HepG2 (cell line): ENCODE results near the gene CEBPB. TPM values are rescaled to one million over a fixed set of nuclear protein-coding genes. Genes with fewer than 3 reads are reported as not detected.

ENCODE experiments used
- BATF2 ChIP-seq: sonication (generic); formaldehyde crosslinking; IDR thresholded peaks from 2 replicates; pipeline ENCODE4 v1.8.0; 2022; ENCODE audit warnings: mild to moderate bottlenecking, missing genetic modification reagents, moderate library complexity
- DNMT3B ChIP-seq: conservative IDR thresholded peaks from 2 replicates; pipeline ENCODE4 v1.6.1; 2016; ENCODE audit warnings: missing biosample characterization, control low read depth
- EED ChIP-seq: sonication (generic); formaldehyde crosslinking; IDR thresholded peaks from 2 replicates; pipeline ENCODE4 v1.5.0; 2020; ENCODE audit warnings: mild to moderate bottlenecking, missing genetic modification reagents
- NFATC3 ChIP-seq: sonication (generic); formaldehyde crosslinking; IDR thresholded peaks from 2 replicates; pipeline ENCODE4 v1.5.1; 2020; ENCODE audit warnings: mild to moderate bottlenecking, missing genetic modification reagents
- PLSCR1 ChIP-seq: sonication (generic); formaldehyde crosslinking; IDR thresholded peaks from 2 replicates; pipeline ENCODE4 v1.5.0; 2020; ENCODE audit warnings: missing genetic modification reagents, mild to moderate bottlenecking, borderline replicate concordance
- POLR2G ChIP-seq: fragments of 200-400 bp; formaldehyde crosslinking; IDR thresholded peaks from 2 replicates; pipeline ENCODE4 v1.6.1; 2018; ENCODE audit warnings: mild to moderate bottlenecking, low read depth, low read length, moderate library complexity
- PPARG ChIP-seq: conservative IDR thresholded peaks from 2 replicates; pipeline ENCODE4 v1.6.1; 2016; ENCODE audit warnings: missing biosample characterization, missing genetic modification reagents
- PTBP1 ChIP-seq: fragments of 200-400 bp; formaldehyde crosslinking; IDR thresholded peaks from 2 replicates; pipeline ENCODE4 v1.6.1; 2018; ENCODE audit warnings: low read length, low read depth; ENCODE audit not compliant: poor library complexity, severe bottlenecking
- RBM22 ChIP-seq: fragments of 200-400 bp; formaldehyde crosslinking; optimal IDR thresholded peaks from 2 replicates; pipeline ENCODE3; 2017; ENCODE audit warnings: mild to moderate bottlenecking, low read length, moderate library complexity
- RNF2 ChIP-seq: fragments of 450-650 bp; conservative IDR thresholded peaks from 2 replicates; pipeline ENCODE4 v1.6.1; 2016; ENCODE audit warnings: low read depth
- SAP130 ChIP-seq: IDR thresholded peaks from 2 replicates; pipeline ENCODE4 v1.6.1; 2016; ENCODE audit warnings: low read depth
- SNAI1 ChIP-seq: sonication (generic); formaldehyde crosslinking; IDR thresholded peaks from 2 replicates; pipeline ENCODE4 v1.5.0; 2020; ENCODE audit warnings: mild to moderate bottlenecking, missing genetic modification reagents, borderline replicate concordance
- TBX2 ChIP-seq: sonication (generic); formaldehyde crosslinking; IDR thresholded peaks from 2 replicates; pipeline ENCODE4 v1.5.0; 2020; ENCODE audit warnings: missing genetic modification reagents, mild to moderate bottlenecking, borderline replicate concordance
- TFDP1 ChIP-seq: IDR thresholded peaks from 2 replicates; pipeline ENCODE4 v1.6.1; 2016; ENCODE audit warnings: missing compliant biosample characterization, missing genetic modification reagents, borderline replicate concordance
- ZBTB14 ChIP-seq: sonication (generic); formaldehyde crosslinking; IDR thresholded peaks from 2 replicates; pipeline ENCODE4 v1.4.0; 2020; ENCODE audit warnings: missing genetic modification reagents
- ZBTB25 ChIP-seq: IDR thresholded peaks from 2 replicates; pipeline ENCODE4 v1.6.1; 2018; ENCODE audit warnings: missing genetic modification reagents
- ZFYVE20 ChIP-seq: sonication (generic); formaldehyde crosslinking; IDR thresholded peaks from 2 replicates; pipeline ENCODE4 v1.8.0; 2023; ENCODE audit warnings: low read depth, mild to moderate bottlenecking, moderate library complexity, missing genetic modification reagents, borderline replicate concordance
- ZMAT3 ChIP-seq: sonication (generic); formaldehyde crosslinking; conservative IDR thresholded peaks from 2 replicates; pipeline ENCODE4 v1.7.0; 2021; ENCODE audit warnings: missing genetic modification reagents
- ZNF337 ChIP-seq: sonication (generic); formaldehyde crosslinking; IDR thresholded peaks from 2 replicates; pipeline ENCODE4 v1.5.1; 2020; ENCODE audit warnings: missing genetic modification reagents, low read depth, mild to moderate bottlenecking, borderline replicate concordance
- polyA plus RNA-seq, 8 experiments: library from polyadenylated mRNA; depleted of rRNA in 3 of 8; stranded (reverse) in 7 of 8; unstranded in 1 of 8; fragments of >200 nt; fragmentation: Illumina TruSeq in 4 of 8; extraction: Trizol in 4 of 8; gene quantifications; 2 replicates each; pipeline versions ENCODE4 v1.2.1 to v1.2.3, GENCODE V29; 2011 to 2016; ENCODE audit warnings: low read depth in 4 of 8, missing spikeins in 1 of 8, mixed read lengths in 1 of 8; ENCODE audit not compliant: insufficient read depth in 1 of 8
- total RNA-seq, 5 experiments: library from RNA; depleted of rRNA; stranded (reverse); fragments of >200 nt; fragmentation: Illumina TruSeq; extraction: Trizol; gene quantifications; 2 replicates each; pipeline ENCODE4 v1.2.3, GENCODE V29; 2016; ENCODE audit warnings: low read depth in 1 of 5
- TF ChIP-seq, protein P1 (sequence below): sonication (generic); formaldehyde crosslinking; IDR thresholded peaks from 2 replicates; pipeline ENCODE4 v1.4.0; 2020; ENCODE audit warnings: missing genetic modification reagents

Gene CEBPB
- total and polyA plus RNA-seq, 2 of the 13 experiments (the other 11 are each of a cell fraction or from before 2014, with no cell fraction given), result 18.5 to 28.2 TPM

DNA sequence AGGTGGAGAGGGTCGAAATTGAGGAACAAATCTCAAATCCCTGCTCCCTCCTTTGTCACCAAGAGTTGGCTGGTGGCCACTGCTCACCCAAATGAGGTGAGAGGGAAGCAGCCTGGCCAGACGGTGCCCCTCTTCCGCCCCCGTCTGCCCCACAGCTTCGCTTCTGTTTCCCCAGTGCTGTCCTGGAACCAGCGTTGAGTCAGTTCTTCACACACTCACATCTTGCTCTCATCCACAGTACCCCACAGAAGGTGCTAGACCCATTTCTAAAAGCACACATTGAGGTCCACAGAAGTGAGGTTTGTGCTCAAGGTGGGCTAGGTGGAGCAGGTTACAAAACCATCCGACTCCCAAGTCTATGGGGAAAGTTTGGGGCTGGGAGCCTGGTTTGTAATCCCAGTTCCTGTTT is 3.8 kb downstream of the CEBPB start (continued):
- TF ChIP-seq, protein P1, sequence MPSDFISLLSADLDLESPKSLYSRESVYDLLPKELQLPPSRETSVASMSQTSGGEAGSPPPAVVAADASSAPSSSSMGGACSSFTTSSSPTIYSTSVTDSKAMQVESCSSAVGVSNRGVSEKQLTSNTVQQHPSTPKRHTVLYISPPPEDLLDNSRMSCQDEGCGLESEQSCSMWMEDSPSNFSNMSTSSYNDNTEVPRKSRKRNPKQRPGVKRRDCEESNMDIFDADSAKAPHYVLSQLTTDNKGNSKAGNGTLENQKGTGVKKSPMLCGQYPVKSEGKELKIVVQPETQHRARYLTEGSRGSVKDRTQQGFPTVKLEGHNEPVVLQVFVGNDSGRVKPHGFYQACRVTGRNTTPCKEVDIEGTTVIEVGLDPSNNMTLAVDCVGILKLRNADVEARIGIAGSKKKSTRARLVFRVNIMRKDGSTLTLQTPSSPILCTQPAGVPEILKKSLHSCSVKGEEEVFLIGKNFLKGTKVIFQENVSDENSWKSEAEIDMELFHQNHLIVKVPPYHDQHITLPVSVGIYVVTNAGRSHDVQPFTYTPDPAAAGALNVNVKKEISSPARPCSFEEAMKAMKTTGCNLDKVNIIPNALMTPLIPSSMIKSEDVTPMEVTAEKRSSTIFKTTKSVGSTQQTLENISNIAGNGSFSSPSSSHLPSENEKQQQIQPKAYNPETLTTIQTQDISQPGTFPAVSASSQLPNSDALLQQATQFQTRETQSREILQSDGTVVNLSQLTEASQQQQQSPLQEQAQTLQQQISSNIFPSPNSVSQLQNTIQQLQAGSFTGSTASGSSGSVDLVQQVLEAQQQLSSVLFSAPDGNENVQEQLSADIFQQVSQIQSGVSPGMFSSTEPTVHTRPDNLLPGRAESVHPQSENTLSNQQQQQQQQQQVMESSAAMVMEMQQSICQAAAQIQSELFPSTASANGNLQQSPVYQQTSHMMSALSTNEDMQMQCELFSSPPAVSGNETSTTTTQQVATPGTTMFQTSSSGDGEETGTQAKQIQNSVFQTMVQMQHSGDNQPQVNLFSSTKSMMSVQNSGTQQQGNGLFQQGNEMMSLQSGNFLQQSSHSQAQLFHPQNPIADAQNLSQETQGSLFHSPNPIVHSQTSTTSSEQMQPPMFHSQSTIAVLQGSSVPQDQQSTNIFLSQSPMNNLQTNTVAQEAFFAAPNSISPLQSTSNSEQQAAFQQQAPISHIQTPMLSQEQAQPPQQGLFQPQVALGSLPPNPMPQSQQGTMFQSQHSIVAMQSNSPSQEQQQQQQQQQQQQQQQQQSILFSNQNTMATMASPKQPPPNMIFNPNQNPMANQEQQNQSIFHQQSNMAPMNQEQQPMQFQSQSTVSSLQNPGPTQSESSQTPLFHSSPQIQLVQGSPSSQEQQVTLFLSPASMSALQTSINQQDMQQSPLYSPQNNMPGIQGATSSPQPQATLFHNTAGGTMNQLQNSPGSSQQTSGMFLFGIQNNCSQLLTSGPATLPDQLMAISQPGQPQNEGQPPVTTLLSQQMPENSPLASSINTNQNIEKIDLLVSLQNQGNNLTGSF (CRISPR knock-in tag), result peak; percentile 21; the same call in 1 of the 2 replicates
- TF ChIP-seq ZNF337 (CRISPR knock-in tag), result 0 out of 2 replicates have a peak, but pooled peaks have one; percentile 19
- TF ChIP-seq EED (CRISPR knock-in tag), result no peak
- 0 out of 2 replicates have a peak, but pooled peaks have one; percentile 8 for TF ChIP-seq RNF2
- peak; percentile 77 for TF ChIP-seq POLR2G
- TF ChIP-seq BATF2 (CRISPR knock-in tag), result no peak
- TF ChIP-seq PPARG (CRISPR knock-in tag), result no peak
- 0 out of 2 replicates have a peak, but pooled peaks have one; percentile 5 for TF ChIP-seq ZBTB25 (CRISPR knock-in tag)
- no peak for TF ChIP-seq PLSCR1 (CRISPR knock-in tag)
- TF ChIP-seq ZBTB14 (CRISPR knock-in tag), result no peak
- no peak for TF ChIP-seq ZMAT3 (CRISPR knock-in tag)
- peak; percentile 82 for TF ChIP-seq RBM22
- TF ChIP-seq DNMT3B, result no peak
- no peak for TF ChIP-seq TFDP1 (CRISPR knock-in tag)
- 0 out of 2 replicates have a peak, but pooled peaks have one; percentile 12 for TF ChIP-seq SAP130
- no peak for TF ChIP-seq NFATC3 (CRISPR knock-in tag)
- no peak for TF ChIP-seq SNAI1 (CRISPR knock-in tag)
- no peak for TF ChIP-seq TBX2
- no peak for TF ChIP-seq ZFYVE20 (CRISPR knock-in tag)
- no peak for TF ChIP-seq PTBP1
